ENCODE measurements around the gene MAP3K5. TPM values are rescaled to one million over a fixed set of nuclear protein-coding genes. Genes with fewer than 3 reads are reported as not detected.

Gene MAP3K5
- total RNA-seq, 4 donors from 2014 or later: 26.9 to 64.5 (median 34.0) TPM

GRCh38 chr6:136654086-136654485, 138.2 kb downstream of the MAP3K5 start:
- WGBS, 2 donors: 92 to 96% methylated on average over 2 of the region's 2 CpGs
- H3K27ac ChIP-seq: no peak overlapping the region
- no peak for DNase-seq (ENCODE audit: low spot score in 2 of 2)
- no peak overlapping the region for H3K4me3 ChIP-seq
- TF ChIP-seq POLR2A (IDR thresholded peaks at IDR 0.05) (no peak), CTCF (IDR thresholded peaks at IDR 0.05) (no peak), EP300 (IDR thresholded peaks at IDR 0.05) (no peak)
- no peaks in the 10 kb centered on the region for H3K27me3 ChIP-seq
- H3K36me3 ChIP-seq: no peaks in the 10 kb centered on the region
- H3K4me1 ChIP-seq: no peaks in the 10 kb centered on the region
- H3K9me3 ChIP-seq: no peaks in the 10 kb centered on the region

- H3K36me3 ChIP-seq: no peaks in the 10 kb centered on the region
- no peak overlapping the region for H3K4me3 ChIP-seq
- H3K4me1 ChIP-seq: peaks cover 0 to 9% (median under 1%) of the 10 kb centered on the region in 4 donors
- H3K9me3 ChIP-seq: no peaks in the 10 kb centered on the region
- DNase-seq (ENCODE audit: low spot score in 2 of 2): no peak
- H3K27me3 ChIP-seq: no peaks in the 10 kb centered on the region
- H3K27ac ChIP-seq: no peak overlapping the region
- no peak for TF ChIP-seq POLR2A (IDR thresholded peaks at IDR 0.05)
- no peak for TF ChIP-seq CTCF (IDR thresholded peaks at IDR 0.05)
- TF ChIP-seq EP300 (IDR thresholded peaks at IDR 0.05): no peak
Measured at GRCh38 chr6:136652656-136653055, 139.6 kb downstream of the MAP3K5 start.

- Histone ChIP-seq H3K9me3 (no peaks in the 10 kb centered on the region), H3K4me3 (no peak overlapping the region), H3K27ac (no peak overlapping the region), H3K27me3 (no peaks in the 10 kb centered on the region), H3K36me3 (no peaks in the 10 kb centered on the region), H3K4me1 (peaks cover 0 to 15% (median 5%) of the 10 kb centered on the region in 4 donors)
- no peak for DNase-seq (ENCODE audit: low spot score in 2 of 2)
- WGBS, 2 donors: 75 to 76% methylated on average over 2 of the region's 2 CpGs
- TF ChIP-seq CTCF (IDR thresholded peaks at IDR 0.05) (no peak), POLR2A (IDR thresholded peaks at IDR 0.05) (no peak), EP300 (IDR thresholded peaks at IDR 0.05) (no peak)
Measured at GRCh38 chr6:136651982-136652381, 140.3 kb downstream of the MAP3K5 start.

- H3K9me3 ChIP-seq: no peaks in the 10 kb centered on the region
- no peak for DNase-seq (ENCODE audit: low spot score in 2 of 2)
- H3K27me3 ChIP-seq: no peaks in the 10 kb centered on the region
- TF ChIP-seq CTCF (IDR thresholded peaks at IDR 0.05) (no peak), POLR2A (IDR thresholded peaks at IDR 0.05) (no peak), EP300 (IDR thresholded peaks at IDR 0.05) (peak in 1 of 2 donors; percentile 28)
- 58 to 64% methylated on average over 9 of the region's 9 CpGs for WGBS, 2 donors
- peak overlapping the region in 3 of 4 donors; percentile 47 to 74 (median 50) for H3K27ac ChIP-seq
- no peaks in the 10 kb centered on the region for H3K36me3 ChIP-seq
- H3K4me1 ChIP-seq: peaks cover 0 to 45% (median 7%) of the 10 kb centered on the region in 4 donors
- H3K4me3 ChIP-seq: no peak overlapping the region
Measured at GRCh38 chr6:136647363-136647852, 144.9 kb downstream of the MAP3K5 start.

GRCh38 chr6:136646377-136646776, 145.9 kb downstream of the MAP3K5 start:
- H3K27me3 ChIP-seq: no peaks in the 10 kb centered on the region
- H3K27ac ChIP-seq: peak overlapping the region in 2 of 4 donors; percentile 39 to 40
- WGBS, 2 donors: 6 to 17% methylated on average over 3 of the region's 3 CpGs
- no peaks in the 10 kb centered on the region for H3K9me3 ChIP-seq
- no peak for DNase-seq (ENCODE audit: low spot score in 2 of 2)
- H3K36me3 ChIP-seq: no peaks in the 10 kb centered on the region
- H3K4me1 ChIP-seq: peaks cover 0 to 45% (median 7%) of the 10 kb centered on the region in 4 donors
- TF ChIP-seq EP300 (IDR thresholded peaks at IDR 0.05) (peak in 1 of 2 donors; percentile 25), CTCF (IDR thresholded peaks at IDR 0.05) (no peak)
- no peak overlapping the region for H3K4me3 ChIP-seq
